Fibroblast of pulmonary artery (primary cell): Measurements from ENCODE around the gene LARP4B.

Experiments used
- DNase-seq: peaks from one replicate; pipeline ENCODE4 v3.0.0-alpha.2; 2010; ENCODE audit warnings: low read depth
- H3K4me3 ChIP-seq: replicated peaks from 2 replicates; pipeline ENCODE4 v1.5.1; 2011; ENCODE audit warnings: low read depth, mild to moderate bottlenecking, control low read depth, low read length, moderate library complexity
- CTCF ChIP-seq: IDR thresholded peaks from 2 replicates; pipeline ENCODE4 v1.5.1; 2011; ENCODE audit warnings: mild to moderate bottlenecking, control low read depth, low read length, inconsistent platforms; ENCODE audit errors: missing control alignments

LARP4B gene

GRCh38 chr10:860519-860918 is 71.0 kb downstream of the LARP4B start:
- H3K4me3 ChIP-seq: no peak overlapping the region
- no peak for DNase-seq
- no peak for TF ChIP-seq CTCF

GRCh38 chr10:856416-857157 is 74.9 kb downstream of the LARP4B start:
- no peak overlapping the region for H3K4me3 ChIP-seq
- no peak for DNase-seq
- no peak for TF ChIP-seq CTCF

GRCh38 chr10:855671-856070 is 75.8 kb downstream of the LARP4B start:
- H3K4me3 ChIP-seq: no peak overlapping the region
- DNase-seq: no peak
- no peak for TF ChIP-seq CTCF

GRCh38 chr10:855079-855478 is 76.4 kb downstream of the LARP4B start:
- no peak overlapping the region for H3K4me3 ChIP-seq
- TF ChIP-seq CTCF: no peak
- no peak for DNase-seq

GRCh38 chr10:853017-853416 is 78.5 kb downstream of the LARP4B start:
- no peak for TF ChIP-seq CTCF
- no peak for DNase-seq
- no peak overlapping the region for H3K4me3 ChIP-seq

- no peak overlapping the region for H3K4me3 ChIP-seq
- TF ChIP-seq CTCF: no peak
- no peak for DNase-seq
These were observed 79.1 kb downstream of the LARP4B start for GRCh38 chr10:852386-852785.

- no peak for DNase-seq
- no peak for TF ChIP-seq CTCF
- no peak overlapping the region for H3K4me3 ChIP-seq
These were observed 79.6 kb downstream of the LARP4B start for GRCh38 chr10:851901-852300.
